Iris pigment epithelial cell (primary cell): ENCODE results near the gene TMSB15C.
"Not testable (repeated sequence)": the region's sequence is repeated elsewhere in the genome, so short reads cannot be mapped to it uniquely, and the experiment has no call there.

ENCODE experiments used
- DNase-seq: peaks from one replicate; pipeline ENCODE4 v3.0.0-alpha.2; 2011; ENCODE audit warnings: low read depth

Gene TMSB15C

DNA sequence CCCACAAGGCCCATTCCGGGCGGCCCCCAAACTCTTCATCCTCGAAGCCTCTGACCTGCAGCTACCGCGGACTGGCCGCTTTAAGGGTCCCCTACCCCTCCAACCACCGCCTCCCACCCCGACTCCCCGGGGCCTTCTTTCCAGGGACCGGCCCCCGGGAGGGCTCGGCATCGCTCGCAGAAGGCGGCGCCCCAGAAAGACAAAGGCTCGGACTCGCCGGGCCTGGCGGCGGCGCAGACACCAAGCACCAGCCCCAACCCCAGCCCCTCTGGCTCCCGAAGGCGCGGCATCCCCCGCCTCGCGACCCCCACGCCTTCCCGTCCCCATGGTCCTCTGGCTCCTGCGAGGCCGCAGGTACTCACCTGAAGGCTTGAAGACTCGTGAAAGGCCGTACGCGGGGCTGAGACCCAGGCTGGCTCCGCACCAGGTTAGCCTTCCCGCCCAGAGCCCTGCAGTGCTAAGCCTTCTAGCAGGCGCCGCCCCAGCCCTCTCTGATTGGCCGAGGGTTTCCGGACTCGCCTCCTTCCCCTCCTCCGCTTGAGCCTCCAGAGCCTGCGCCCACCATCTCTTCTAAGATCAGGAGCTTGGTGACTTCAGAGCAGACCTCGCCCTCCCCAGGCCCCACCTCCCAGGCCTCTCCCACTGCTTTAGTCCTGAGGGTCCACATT lies at the start of gene TMSB15C:
Gene TMSB15C, minus strand, starts transcription at position 459 of the 668 bp plus-strand sequence.
- DNase-seq, result not testable (repeated sequence)

DNA sequence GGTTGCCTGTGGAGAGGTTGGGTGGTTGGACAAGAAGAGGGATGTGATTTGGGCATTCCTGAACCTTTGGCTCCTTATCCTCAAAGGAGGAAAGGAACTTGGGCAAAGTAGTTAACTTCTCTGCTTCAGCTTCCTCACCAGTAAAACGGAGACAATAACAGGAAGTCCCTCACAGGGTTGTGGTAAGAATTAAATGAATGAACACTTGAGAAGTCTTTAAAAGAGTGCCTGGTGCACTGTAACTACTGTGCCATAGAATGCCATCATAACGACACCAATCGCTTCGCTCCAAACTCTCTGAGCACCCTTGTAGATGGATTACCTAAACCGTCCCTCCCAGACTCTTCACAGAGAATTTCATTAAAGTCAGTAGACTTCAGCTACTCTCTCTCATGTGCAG lies 46.8 kb upstream of the TMSB15C start:
- no peak for DNase-seq

DNA sequence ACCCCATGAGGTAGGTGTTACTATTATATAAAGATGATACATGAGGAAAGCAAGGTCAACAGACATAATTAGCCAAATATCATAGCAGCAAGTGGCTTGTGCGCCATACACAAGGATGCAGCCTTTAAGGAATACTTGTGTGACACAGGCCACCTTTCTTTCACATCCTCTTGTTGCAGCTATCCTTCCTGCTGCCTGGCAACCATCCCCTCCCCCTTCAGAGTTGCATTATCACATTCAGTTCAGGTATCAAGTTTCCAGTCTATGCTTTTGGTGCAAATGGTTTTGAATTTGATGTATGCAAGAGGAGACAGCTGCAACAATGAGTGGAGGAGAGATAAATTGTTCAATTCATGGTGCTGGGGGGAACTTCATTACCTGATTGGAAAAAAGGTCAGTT lies 42.7 kb upstream of the TMSB15C start:
- DNase-seq, result peak; percentile 11

DNA sequence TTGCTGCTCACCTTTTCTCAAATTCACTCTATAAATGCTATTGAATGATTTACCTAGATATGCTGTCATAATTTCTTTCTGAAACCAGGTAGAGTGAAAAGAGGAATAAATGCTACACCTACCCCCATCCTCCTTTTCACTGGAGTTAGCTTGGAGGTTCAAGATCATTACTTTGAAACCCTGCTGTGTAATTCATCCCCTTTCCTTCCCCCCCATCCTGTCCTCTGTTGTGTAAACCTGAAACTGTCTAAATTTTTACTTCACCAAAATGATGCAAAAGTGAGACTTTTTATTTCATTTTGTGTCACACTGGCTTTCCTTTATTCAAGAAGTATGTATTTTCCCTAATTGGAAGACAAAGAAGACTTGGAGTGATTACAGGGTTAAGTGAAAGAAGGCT lies 41.7 kb upstream of the TMSB15C start:
- DNase-seq, result no peak

DNA sequence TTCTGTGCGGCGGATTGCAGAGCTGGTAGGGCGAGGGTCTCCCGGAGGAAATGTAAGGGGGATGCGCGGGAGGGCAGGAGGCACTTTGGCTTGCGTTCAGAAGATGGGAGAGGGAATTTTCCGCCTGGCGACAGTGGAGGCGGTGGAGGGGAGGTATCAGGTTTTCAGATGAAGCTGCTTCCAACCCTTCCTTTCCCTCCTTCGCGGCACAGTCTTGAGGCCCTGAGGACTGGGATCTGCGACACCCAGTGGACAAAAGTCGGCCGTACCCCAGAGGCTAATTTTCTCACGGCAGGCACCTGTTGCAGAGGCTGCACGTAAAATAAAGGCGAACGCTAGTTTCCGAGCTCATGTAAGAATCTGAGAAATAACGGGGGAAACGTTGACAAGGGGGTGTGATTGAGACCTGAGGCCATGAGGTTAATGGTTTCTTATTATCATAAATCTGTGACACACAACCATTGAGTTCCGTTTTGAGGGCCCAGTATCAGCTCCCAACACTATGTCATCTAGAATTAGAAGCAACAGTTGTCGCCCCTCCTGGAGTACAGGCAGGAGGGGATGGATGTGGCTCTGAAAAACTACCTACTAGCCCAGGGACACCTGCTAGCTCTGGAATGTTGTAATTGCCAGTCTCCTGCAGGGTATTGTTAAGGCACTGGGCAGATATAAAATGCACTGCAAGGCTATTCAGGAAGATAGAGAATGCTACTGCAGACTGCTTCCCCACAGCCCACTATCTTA lies 37.4 kb upstream of the TMSB15C start:
- peak; percentile 39 for DNase-seq

DNA sequence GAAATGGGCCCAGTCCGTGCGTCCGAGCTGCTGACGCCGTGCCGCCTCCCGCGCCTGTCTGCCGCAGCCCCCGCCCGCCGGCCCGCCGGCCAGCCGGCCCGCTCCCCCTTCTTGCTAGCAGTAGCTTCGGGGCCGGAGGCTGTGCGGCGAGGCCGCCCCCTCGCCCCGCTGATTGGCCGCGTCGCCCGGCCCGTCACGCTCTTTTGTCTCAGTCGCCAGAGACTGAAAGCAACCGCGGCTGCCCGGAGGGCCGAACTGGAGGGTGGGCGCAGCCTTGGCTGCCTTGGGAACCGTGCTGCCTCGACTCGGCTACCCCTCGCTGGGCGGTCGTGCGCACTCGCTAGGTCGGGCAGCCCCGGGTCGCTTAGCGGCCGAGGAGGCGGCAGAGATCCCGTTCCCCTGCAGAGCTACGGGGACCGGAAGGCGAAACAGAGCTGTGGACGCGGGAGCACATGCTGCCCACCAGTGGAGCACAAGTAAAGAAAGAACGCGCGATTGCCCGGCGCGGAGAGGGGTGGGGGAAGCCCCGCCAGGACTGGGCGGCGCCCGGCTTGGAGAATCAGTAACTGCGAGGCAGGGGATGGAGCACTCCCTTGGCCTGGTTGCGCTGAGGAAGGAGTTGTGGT lies 36.4 kb upstream of the TMSB15C start, which contains the start of gene ZCCHC18:
Gene ZCCHC18, plus strand, starts transcription at position 198 of the 626 bp plus-strand sequence. CDS start 1,589 bp downstream, outside the sequence.
- DNase-seq, result peak; percentile 50

DNA sequence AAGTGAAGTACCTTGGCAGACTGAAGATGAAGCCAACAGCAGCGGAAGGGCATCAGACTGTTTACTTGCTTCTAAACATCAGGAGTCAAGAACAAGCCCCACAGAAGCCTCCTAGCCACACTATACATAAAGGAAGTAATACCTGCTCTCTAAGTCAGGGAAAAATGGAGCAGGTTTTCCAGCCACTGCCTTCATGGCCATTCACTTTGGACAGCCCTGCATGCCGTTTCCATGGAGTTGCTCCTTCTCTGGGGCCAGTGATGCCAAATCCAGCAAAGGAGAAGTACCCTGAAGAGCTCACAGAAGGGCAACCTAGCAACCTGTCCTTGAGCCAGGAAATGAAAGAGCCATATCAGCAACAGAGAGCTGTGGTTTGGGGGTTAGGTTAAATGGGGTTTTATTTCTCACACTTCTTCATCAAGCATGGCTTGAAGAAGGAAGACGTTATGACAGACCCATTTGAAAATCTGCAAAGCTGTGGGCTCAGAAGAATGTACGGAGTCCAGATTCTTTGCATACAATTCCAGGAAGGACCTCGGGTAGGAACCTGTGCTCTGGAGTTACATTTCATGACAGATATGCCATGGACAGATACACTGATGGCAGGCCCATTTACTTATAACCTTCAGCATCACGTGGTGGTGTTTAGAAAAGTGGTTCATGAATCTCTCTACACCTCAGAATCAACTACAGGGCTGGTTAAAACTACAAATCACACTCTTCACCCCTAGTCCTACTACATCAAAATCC lies 34.6 kb upstream of the TMSB15C start:
- not testable (repeated sequence) for DNase-seq

DNA sequence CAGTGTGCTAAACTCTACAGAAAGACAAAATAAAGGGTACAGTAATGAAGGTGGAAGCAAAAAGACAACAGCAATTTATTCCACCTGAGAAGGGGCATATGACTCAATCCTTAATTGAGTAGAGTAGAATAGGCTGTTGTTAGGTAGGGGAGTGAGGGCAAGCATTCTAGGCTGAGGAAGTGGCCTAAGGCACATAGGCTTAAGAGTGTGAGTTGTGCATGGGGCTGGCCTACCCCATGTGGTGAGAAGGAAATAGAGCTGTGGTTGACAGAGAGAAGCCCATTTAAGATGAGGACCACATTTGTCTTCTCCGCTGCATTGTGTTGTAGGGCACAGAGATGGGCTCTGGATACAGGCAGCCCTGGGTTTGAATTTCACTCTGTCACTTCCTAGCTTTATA lies 32.9 kb upstream of the TMSB15C start:
- DNase-seq, result no peak

DNA sequence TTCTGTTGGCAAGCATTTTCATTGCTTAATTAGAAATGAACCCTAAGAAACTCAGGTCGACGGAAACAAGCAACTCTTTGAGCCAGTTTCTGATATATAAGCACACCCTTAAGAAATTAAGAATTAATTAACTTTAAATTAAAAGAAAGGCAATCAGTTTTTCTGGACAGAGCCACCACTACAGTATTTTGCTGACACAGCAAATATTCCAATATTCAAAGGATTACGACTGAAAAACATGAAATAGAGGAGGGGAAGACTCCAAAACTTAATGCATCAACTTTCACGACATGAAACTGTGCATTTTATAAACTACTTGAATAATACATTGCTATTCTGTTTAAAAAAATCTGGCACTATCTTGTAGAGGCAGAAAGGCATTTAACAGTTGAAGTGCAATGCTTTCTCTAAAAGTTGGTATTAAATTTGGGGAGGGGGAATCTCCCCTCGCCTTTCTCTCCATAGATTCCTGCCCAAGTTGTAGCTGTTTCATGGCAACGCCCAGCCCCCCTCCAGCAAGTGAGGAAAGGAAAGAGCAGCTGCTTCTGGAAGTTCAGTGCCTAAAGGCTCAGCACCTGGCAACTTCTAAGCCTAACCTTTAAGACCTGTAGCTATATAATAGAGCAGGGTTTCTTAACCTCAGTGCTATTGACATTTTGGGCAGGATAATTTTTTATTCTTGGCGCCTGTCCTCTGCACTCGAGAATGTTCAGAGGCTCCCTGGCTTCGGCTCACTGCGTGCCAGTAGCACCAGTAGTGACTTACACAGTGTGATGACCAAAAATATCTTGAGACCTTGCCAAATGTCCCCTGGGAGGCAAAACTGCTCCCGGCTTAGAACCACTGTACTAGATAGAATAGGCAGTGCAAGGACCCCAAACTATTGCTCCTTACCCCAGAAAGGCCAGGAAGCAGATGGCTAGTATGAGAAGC lies 29.6 kb upstream of the TMSB15C start:
- no peak for DNase-seq

DNA sequence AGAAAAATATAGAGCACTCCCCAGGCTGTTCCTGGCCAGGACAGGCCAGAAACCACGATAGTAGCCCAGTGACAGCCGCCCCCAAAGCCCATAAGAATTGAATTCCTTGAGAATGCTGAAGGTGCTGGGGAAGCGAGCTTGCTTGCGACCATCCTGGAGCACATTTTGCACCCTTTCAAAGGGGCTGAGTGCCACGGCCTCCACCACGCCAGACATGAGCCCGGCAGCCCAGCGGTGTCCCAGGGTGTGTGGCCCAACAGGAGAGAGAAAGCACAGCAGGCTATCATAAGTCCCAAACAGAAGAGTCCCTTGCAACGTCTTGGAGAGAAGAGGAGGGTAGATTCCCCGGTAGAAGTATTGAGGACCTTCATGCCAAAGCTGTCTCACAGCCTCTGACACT lies 28.6 kb upstream of the TMSB15C start:
- no peak for DNase-seq

DNA sequence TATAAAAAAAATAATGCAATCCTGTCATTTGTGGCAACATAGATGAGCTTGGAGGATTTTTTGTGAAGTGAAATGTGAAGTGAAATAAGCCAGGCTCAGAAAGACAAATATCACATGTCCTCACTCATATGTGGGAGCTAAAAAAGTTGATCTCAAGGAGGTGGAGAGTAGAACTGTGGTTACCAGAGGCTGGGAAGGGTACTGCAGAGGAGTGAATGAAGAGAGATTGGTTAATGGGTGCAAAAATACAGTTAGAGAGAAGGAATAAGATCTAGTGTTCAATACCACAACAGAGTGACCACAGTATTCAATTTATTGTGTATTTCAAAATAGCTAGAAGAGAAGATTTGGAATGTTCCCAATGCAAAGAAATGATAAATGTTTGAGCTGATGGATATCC lies 22.9 kb upstream of the TMSB15C start:
- DNase-seq, result no peak

DNA sequence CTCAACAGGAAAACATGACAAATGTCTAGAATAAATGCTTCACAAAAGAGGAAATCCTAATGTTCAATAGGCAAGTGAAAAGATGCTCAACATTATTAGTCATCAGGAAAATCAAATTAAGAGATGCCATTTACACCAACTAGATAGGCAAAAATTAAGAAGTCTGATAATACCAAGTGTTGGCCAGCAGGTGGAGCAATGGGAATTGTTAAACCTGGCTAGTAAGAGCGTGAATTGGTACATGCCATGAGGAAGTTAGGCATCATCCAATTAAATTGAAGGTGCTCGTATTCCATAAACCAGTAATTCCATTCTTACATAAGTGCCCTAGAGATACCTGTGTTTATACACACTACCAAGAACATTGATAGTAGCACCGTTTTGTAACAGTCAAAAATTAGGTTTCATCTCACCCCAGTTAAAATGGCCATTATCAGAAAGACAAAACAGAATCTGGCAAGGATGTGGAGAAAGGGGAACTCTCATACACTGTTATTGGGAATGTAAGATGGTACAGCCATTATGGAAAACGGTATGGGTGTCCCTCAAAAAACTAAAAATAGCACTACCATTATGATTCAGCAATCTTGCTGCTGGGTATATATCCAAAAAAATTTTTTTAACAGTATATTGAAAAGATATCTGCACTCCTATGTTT lies 22.2 kb upstream of the TMSB15C start:
- peak; percentile 81 for DNase-seq

DNA sequence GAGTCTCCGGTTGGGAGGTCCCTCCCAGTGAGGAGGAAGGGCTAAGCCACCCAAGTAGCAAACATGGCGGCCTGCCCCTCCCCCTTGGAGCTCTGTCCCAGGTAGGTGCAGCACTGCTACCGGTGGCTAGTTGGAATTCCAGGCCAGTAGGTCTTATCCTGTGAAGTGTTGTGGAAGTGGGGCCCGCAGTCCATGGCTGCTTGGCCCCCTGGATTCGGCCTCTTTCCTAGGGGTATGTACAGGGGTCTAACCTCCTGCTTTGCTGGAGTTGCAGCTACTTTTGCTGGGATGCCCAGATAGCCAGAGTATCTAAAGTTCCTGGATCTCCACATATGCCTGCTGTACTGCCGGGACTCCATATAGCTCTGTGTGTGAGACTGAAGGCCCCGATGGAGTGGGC lies 9.9 kb upstream of the TMSB15C start:
- no peak for DNase-seq

DNA sequence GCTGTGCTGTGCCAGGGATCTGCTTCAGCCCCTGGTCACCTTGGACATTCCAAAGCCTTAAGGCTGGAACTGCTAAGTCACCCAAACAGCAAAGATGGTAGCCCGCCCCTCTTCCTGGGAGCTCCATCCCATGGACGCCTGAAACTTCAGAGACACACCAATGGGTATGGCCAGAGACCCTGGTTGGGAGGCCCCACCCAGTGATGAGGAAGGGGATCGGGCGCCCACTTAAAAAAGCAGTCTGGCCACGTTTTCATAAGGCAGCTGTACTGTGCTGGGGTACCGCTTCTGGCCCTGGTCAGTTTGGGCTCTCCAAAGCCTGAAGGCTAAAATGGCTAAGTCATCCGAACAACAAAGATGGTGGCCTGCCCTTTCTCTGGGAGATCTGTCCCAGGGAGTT lies 9.4 kb upstream of the TMSB15C start:
- DNase-seq, result no peak

DNA sequence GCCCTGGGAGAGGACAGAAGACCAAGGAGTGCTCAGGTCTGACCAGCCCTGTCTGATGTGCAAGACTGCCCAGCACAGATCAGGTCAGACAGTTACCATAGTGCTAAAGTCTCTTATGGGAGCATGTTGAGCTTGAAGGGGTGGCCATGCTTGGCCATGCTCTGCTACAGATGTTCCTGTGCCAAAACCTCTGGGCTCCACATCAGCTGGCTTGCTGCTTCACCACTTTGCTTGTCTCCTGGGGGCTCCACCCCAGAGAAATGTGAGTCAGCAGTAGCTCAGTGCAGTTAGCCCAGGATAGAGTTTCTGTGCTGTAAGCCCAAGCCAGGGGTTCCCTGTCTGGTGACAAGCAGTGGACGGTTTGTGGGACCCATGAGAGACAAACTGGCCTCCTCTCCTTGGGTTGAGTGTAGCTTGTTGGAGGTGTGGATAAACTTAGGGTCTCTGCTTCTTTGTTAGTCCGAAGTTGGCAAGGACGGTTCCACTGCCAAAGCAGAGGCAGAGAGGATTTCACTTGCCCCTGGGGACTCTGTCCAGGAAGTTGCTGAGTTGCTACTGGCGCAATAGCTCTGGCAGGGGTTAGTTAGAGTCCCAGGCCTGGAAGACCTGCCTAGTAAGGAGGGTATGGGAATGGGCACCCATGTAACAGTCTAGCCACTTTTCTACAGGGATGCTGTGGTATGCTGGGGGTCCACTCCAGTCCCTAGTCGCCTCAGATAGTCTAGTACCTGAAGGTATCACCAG lies 8.7 kb upstream of the TMSB15C start:
- DNase-seq, result no peak

DNA sequence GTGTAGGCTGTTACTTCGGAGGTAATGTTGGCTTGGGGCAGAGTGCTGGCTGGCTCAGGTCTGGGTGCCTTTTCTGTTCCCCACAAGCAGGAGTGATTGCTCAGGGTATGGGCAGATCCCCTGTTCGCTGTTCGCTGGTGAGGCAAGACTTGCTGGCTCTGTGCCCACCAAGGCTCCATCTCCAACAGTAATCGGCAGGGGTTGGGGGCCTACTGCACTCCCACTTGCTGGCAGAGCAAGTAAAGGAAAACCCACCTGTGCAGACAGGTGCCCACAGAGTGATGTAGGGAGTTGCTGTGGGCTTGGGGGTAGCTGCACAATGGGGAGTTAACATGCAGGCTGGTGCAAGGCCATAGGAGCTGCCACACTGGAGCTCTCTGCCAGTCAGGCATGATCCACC lies 8.0 kb upstream of the TMSB15C start:
- no peak for DNase-seq

DNA sequence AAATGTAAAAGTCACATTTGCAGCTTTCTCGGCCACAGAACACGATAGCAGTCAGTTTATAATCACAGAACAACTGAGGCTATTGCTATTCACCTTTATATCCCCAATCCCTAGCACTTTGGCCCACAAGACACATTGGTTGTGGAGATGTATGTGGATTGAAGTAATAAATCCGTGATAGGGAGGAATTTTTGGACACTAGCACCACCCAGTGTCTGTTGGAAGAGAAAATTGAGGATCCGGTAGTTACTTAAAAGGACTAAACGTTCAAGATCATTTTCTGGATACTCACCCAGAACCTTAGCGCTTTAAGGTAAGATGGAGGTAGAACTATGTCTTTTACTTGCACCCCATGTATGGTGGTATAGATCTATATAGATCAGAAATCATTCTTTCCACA lies 1.8 kb upstream of the TMSB15C start:
- DNase-seq, result not testable (repeated sequence)

DNA sequence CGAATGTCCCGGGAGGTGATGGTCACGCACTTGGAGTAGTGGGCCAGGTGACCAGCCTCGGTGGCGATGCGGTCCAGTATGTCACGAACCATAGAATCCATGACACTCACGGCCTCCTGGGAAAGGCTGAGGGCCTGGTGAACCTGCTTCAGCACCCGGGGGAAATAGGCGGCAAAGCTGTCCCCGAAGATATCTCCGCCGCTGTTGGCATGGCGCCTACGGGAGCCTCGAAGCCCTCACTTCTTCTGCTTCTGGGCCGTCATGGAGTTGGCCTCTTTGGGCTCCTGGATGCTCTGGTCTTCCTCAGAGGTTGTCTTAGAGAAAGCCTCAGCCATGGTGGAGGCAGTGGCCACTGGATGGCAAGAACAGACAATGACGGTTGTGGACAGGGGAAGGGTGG lies 13.4 kb downstream of the TMSB15C start:
- not testable (repeated sequence) for DNase-seq

DNA sequence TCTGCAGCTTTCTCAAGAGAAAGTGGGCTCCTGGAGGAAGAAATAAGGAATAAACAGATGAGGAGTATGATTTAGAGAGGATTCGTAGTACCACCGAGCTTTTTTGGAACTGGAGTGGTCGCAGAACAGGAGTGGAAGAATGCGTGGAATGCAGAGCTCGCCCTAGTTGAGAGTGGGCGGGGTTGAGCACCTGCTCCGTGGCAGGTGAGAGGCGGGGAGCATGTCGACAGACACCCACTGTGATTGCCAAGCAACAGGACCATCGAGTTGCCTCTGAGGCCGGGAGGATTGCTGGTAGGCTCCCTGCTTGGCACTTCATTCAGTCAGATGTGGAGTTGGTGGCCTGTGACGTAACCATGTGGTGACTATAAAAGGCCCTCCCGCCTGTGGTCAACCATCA lies 21.1 kb downstream of the TMSB15C start:
- not testable (repeated sequence) for DNase-seq

DNA sequence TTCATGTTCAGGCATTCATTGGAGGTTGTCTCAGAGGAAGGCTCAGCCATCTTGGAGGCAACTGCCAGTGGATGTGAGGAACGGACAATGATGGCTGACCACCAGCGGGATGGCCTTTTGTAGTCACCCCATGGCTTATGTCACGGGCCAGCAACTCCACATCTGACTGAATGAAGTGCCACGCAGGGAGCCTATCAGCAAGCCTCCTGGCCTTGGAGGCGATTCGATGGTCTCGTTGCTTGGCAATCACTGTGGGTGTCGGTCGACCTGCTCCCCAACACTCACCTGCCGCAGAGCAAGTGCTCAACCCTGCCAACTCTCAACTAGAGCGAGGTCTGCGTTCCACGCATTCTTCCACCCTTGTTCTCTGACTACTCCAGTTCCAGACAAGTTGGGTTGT lies 28.9 kb downstream of the TMSB15C start:
- no peak for DNase-seq
